Parathyroid adenoma (tissue), 2 donors: ENCODE data around the gene CSMD2.

ENCODE experiments used
- H2AFZ ChIP-seq: fragments of 300-600 bp; sonication (generic); one replicate; pipeline ENCODE4 v1.7.0; 2017; ENCODE audit warnings: antibody characterized with exemption, mild to moderate bottlenecking
- H3K27ac ChIP-seq: fragments of 300-600 bp; sonication (generic); one replicate; pipeline ENCODE4 v1.7.0; 2017
- H3K27me3 ChIP-seq: fragments of 300-600 bp; sonication (generic); one replicate; pipeline ENCODE4 v1.7.0; 2017; ENCODE audit warnings: low read length; ENCODE audit not compliant: control insufficient read depth, insufficient read depth
- H3K36me3 ChIP-seq: fragments of 300-600 bp; sonication (generic); one replicate; pipeline ENCODE4 v1.7.0; 2017; ENCODE audit warnings: low read length; ENCODE audit not compliant: control insufficient read depth, insufficient read depth
- H3K4me1 ChIP-seq: fragments of 300-600 bp; sonication (generic); one replicate; pipeline ENCODE4 v1.7.0; 2017; ENCODE audit warnings: control low read depth
- H3K4me2 ChIP-seq: fragments of 300-600 bp; sonication (generic); one replicate; pipeline ENCODE4 v1.7.0; 2017; ENCODE audit warnings: low read length
- H3K4me3 ChIP-seq: fragments of 300-600 bp; sonication (generic); one replicate; pipeline ENCODE4 v1.7.0; 2017; ENCODE audit warnings: low read depth, low read length
- H3K79me2 ChIP-seq: fragments of 300-600 bp; sonication (generic); one replicate; pipeline ENCODE4 v1.7.0; 2017; ENCODE audit warnings: control low read depth
- H3K9ac ChIP-seq: fragments of 300-600 bp; sonication (generic); one replicate; pipeline ENCODE4 v1.7.0; 2017; ENCODE audit warnings: mild to moderate bottlenecking
- H3K9me3 ChIP-seq: fragments of 300-600 bp; sonication (generic); one replicate; pipeline ENCODE4 v1.7.0; 2017; ENCODE audit warnings: low read length; ENCODE audit not compliant: control insufficient read depth
- CTCF ChIP-seq: fragments of 300-600 bp; sonication (generic); IDR thresholded peaks from one replicate; pipeline ENCODE4 v1.7.0; 2017; ENCODE audit warnings: antibody characterized with exemption, mild to moderate bottlenecking
- donor health status: primary hyperparathyroidism.

Gene CSMD2

GRCh38 chr1:33860671-33861070 lies 304.4 kb downstream of the CSMD2 start:
- TF ChIP-seq CTCF = no peak
- H3K4me1 ChIP-seq = no peaks in the 10 kb centered on the region
- no peaks in the 10 kb centered on the region for H3K79me2 ChIP-seq
- no peaks in the 10 kb centered on the region for H3K27me3 ChIP-seq
- no peaks in the 10 kb centered on the region for H3K36me3 ChIP-seq
- H3K9me3 ChIP-seq = no peaks in the 10 kb centered on the region
- no peak overlapping the region for H3K27ac ChIP-seq
- H3K4me3 ChIP-seq = no peak overlapping the region
- no peak overlapping the region for H2AFZ ChIP-seq
- H3K4me2 ChIP-seq = no peak overlapping the region
- H3K9ac ChIP-seq = no peak overlapping the region

- Histone ChIP-seq H3K4me3 (no peak overlapping the region), H2AFZ (no peak overlapping the region), H3K79me2 (no peaks in the 10 kb centered on the region), H3K4me1 (no peaks in the 10 kb centered on the region), H3K9ac (no peak overlapping the region), H3K4me2 (no peak overlapping the region), H3K27me3 (no peaks in the 10 kb centered on the region), H3K9me3 (no peaks in the 10 kb centered on the region), H3K27ac (no peak overlapping the region), H3K36me3 (no peaks in the 10 kb centered on the region)
- TF ChIP-seq CTCF = no peak
Measured at GRCh38 chr1:33854091-33854490, 310.9 kb downstream of the CSMD2 start.

GRCh38 chr1:33853431-33853830 lies 311.6 kb downstream of the CSMD2 start:
- TF ChIP-seq CTCF = no peak
- H3K9ac ChIP-seq = no peak overlapping the region
- no peaks in the 10 kb centered on the region for H3K27me3 ChIP-seq
- no peak overlapping the region for H2AFZ ChIP-seq
- no peak overlapping the region for H3K27ac ChIP-seq
- no peaks in the 10 kb centered on the region for H3K4me1 ChIP-seq
- H3K4me2 ChIP-seq = no peak overlapping the region
- no peaks in the 10 kb centered on the region for H3K9me3 ChIP-seq
- H3K79me2 ChIP-seq = no peaks in the 10 kb centered on the region
- H3K4me3 ChIP-seq = no peak overlapping the region
- no peaks in the 10 kb centered on the region for H3K36me3 ChIP-seq

GRCh38 chr1:33852711-33853110 lies 312.3 kb downstream of the CSMD2 start:
- Histone ChIP-seq H3K27ac (no peak overlapping the region), H3K4me3 (no peak overlapping the region), H3K9me3 (no peaks in the 10 kb centered on the region), H3K9ac (no peak overlapping the region), H3K79me2 (no peaks in the 10 kb centered on the region), H2AFZ (no peak overlapping the region), H3K27me3 (no peaks in the 10 kb centered on the region), H3K4me2 (no peak overlapping the region), H3K4me1 (no peaks in the 10 kb centered on the region), H3K36me3 (no peaks in the 10 kb centered on the region)
- TF ChIP-seq CTCF = no peak

GRCh38 chr1:33850481-33850880 lies 314.5 kb downstream of the CSMD2 start:
- Histone ChIP-seq H3K36me3 (no peaks in the 10 kb centered on the region), H3K79me2 (no peaks in the 10 kb centered on the region), H2AFZ (no peak overlapping the region), H3K4me1 (no peaks in the 10 kb centered on the region), H3K9me3 (no peaks in the 10 kb centered on the region), H3K27me3 (no peaks in the 10 kb centered on the region), H3K27ac (no peak overlapping the region), H3K9ac (no peak overlapping the region), H3K4me2 (no peak overlapping the region), H3K4me3 (no peak overlapping the region)
- no peak for TF ChIP-seq CTCF
